AG04450 (cell line): Measurements from ENCODE around the gene NPFFR1. TPM values are rescaled to one million over a fixed set of nuclear protein-coding genes. Genes with fewer than 3 reads are reported as not detected.

ENCODE experiments used
- CTCF ChIA-PET: fragments of 300-600, 350-600 bp; formaldehyde crosslinking; extraction: SDS; loops from one replicate; lab custom pipeline; 2022; ENCODE audit warnings: antibody characterized with exemption, inconsistent platforms; lab: Charles Lee
- POLR2A ChIA-PET: fragments of 350-600 bp; formaldehyde crosslinking; extraction: SDS; loops from one replicate; lab custom pipeline; 2021; ENCODE audit warnings: antibody characterized with exemption, inconsistent platforms; lab: Yijun Ruan, JAX
- DNase-seq: peaks from one replicate; pipeline ENCODE4 v3.0.0-alpha.2; 2011; ENCODE audit warnings: low read depth, low spot score
- H3K27ac ChIP-seq: one replicate; pipeline ENCODE4 v1.5.1; 2012; ENCODE audit warnings: low read depth, low read length, control low read depth
- H3K27me3 ChIP-seq: one replicate; pipeline ENCODE4 v1.6.0; 2012; ENCODE audit warnings: low read length; ENCODE audit not compliant: control insufficient read depth, insufficient read depth
- H3K4me3 ChIP-seq: 2 replicates; pipeline ENCODE4 v1.5.1; 2011; ENCODE audit warnings: mild to moderate bottlenecking, low read depth, low read length, control low read depth
- H3K9me3 ChIP-seq: 2 replicates; pipeline ENCODE4 v1.5.1; 2012; ENCODE audit warnings: low read length; ENCODE audit not compliant: control insufficient read depth, insufficient read depth
- polyA plus RNA-seq: library from polyadenylated mRNA; depleted of rRNA; stranded (reverse); fragments of >200 nt; gene quantifications from 2 replicates; pipeline ENCODE4 v1.2.3, GENCODE V29; 2011
- TF ChIP-seq, protein P1 (sequence below): IDR thresholded peaks from 2 replicates; pipeline ENCODE4 v1.5.1; 2011; ENCODE audit warnings: low read depth, low read length, control low read depth, inconsistent platforms

NPFFR1 gene
- polyA plus RNA-seq, 1 experiment, result 0.01 TPM

DNA sequence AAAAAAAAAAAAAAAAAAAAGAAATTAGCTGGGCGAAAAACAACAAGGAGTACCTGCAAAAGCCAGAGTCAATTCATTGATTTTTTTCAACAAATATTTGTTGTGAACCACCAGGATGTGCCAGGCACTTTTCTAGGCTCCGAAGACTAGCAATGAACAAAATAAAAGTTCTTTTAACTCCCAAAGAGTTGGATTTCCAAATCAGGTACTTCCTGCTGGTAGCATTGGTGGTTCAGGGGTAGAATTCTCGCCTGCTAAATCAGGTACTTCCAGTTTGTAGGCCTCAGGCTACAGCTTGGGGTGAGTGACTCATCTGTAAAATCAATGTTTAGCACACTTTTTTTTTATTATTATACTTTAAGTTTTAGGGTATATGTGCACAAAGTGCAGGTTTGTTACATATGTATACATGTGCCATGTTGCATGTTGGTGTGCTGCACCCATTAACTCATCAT, 61.4 kb downstream of the NPFFR1 start:
- no peaks in the 10 kb centered on the region for H3K9me3 ChIP-seq
- no peak overlapping the region for H3K27ac ChIP-seq
- H3K4me3 ChIP-seq, result no peak overlapping the region
- no peak for DNase-seq
- no peaks in the 10 kb centered on the region for H3K27me3 ChIP-seq
- TF ChIP-seq, protein P1, sequence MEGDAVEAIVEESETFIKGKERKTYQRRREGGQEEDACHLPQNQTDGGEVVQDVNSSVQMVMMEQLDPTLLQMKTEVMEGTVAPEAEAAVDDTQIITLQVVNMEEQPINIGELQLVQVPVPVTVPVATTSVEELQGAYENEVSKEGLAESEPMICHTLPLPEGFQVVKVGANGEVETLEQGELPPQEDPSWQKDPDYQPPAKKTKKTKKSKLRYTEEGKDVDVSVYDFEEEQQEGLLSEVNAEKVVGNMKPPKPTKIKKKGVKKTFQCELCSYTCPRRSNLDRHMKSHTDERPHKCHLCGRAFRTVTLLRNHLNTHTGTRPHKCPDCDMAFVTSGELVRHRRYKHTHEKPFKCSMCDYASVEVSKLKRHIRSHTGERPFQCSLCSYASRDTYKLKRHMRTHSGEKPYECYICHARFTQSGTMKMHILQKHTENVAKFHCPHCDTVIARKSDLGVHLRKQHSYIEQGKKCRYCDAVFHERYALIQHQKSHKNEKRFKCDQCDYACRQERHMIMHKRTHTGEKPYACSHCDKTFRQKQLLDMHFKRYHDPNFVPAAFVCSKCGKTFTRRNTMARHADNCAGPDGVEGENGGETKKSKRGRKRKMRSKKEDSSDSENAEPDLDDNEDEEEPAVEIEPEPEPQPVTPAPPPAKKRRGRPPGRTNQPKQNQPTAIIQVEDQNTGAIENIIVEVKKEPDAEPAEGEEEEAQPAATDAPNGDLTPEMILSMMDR, result no peak
- ChIA-PET POLR2A (interaction anchor here (1.2 to 1.5 kb wide), 2 partner anchors 52 to 142 kb away, joined by 3 to 10 read pairs; partner anchors contain the start of gene SAR1A), CTCF (interaction anchor here (0.7 to 5.8 kb wide), 27 partner anchors 10 to 255 kb away, joined by 3 to 300 read pairs (median 5); partner anchors contain the start of genes EIF4EBP2 and TYSND1)

DNA sequence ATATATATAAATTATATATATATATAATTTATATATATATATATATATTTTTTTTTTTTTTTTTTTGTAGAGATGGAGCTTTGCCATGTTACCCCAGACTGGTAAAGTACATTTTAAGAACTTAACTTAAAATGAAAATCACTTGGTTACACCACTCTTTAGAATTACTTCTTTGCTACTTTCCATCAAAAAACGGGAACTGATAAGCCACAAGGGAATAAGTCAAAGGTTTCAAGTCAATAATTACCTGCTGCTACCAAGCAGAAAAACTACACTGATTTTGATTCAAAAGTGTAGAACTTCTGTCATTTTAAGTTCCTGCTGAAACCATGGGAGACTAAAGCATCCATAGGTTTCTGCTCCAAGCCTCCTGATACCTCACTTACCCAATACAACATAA, 62.8 kb downstream of the NPFFR1 start:
- POLR2A ChIA-PET, result interaction anchor here (1.1 to 1.5 kb wide), 2 partner anchors 143 to 146 kb away, joined by 4 to 10 read pairs; no protein-coding TSS in a partner anchor
- CTCF ChIA-PET, result interaction anchor here (0.5 to 5.8 kb wide), 37 partner anchors 8 to 321 kb away, joined by 3 to 300 read pairs (median 6); partner anchors contain the start of genes EIF4EBP2, SAR1A and TYSND1
- Histone ChIP-seq H3K9me3 (no peaks in the 10 kb centered on the region), H3K4me3 (no peak overlapping the region), H3K27ac (no peak overlapping the region), H3K27me3 (no peaks in the 10 kb centered on the region)
- DNase-seq, result no peak
- TF ChIP-seq, protein P1, result no peak

DNA sequence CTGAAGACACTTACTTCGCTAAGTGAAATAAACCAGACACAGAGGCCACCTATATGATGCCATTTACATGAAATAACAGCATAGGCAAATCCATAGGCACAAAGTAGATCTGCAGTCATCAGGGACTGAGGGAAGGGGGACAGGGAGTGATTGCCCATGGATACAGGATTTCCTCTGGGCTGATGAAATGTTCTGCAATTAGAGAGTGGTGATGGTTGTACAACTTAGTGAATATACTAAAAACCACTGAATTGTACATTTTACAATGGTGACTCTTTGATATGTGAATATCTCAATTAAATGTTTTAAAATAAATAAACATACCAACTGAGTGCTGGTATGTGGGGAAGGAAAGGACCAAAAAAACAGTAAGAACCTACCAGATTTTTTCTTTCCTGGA, 70.9 kb downstream of the NPFFR1 start:
- TF ChIP-seq, protein P1, result no peak
- CTCF ChIA-PET, result interaction anchor here (1.0 kb wide), 1 partner anchor 9 kb away, joined by 5 read pairs; no protein-coding TSS in a partner anchor

DNA sequence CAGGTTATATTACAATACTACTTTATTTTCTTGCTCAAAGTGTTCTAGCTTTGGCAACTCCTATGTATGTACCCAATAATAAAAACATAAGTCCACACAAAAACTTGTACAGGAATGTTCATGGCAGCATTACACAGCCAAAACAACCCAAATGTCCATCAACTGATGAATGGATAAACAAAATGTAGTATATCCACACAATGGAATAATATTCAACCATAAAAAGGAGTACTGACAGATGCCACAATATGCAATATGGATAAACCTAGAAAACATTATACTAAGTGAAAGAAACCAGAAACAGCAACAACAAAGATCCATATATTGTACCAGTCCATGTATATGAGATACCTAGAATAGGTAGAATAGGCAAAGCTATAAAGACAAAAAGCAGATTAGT, 71.5 kb downstream of the NPFFR1 start:
- no peak overlapping the region for H3K4me3 ChIP-seq
- DNase-seq, result no peak
- H3K27me3 ChIP-seq, result no peaks in the 10 kb centered on the region
- TF ChIP-seq, protein P1, result no peak
- ChIA-PET CTCF (interaction anchor here (1.0 kb wide), 1 partner anchor 9 kb away, joined by 5 read pairs; no protein-coding TSS in a partner anchor), POLR2A (no interaction called here)
- H3K9me3 ChIP-seq, result no peaks in the 10 kb centered on the region
- H3K27ac ChIP-seq, result no peak overlapping the region

More for the DNA sequence above, 70.9 kb downstream of the NPFFR1 start:
- POLR2A ChIA-PET, result no interaction called here
- DNase-seq, result no peak
- Histone ChIP-seq H3K4me3 (no peak overlapping the region), H3K27me3 (no peaks in the 10 kb centered on the region), H3K9me3 (no peaks in the 10 kb centered on the region), H3K27ac (no peak overlapping the region)

DNA sequence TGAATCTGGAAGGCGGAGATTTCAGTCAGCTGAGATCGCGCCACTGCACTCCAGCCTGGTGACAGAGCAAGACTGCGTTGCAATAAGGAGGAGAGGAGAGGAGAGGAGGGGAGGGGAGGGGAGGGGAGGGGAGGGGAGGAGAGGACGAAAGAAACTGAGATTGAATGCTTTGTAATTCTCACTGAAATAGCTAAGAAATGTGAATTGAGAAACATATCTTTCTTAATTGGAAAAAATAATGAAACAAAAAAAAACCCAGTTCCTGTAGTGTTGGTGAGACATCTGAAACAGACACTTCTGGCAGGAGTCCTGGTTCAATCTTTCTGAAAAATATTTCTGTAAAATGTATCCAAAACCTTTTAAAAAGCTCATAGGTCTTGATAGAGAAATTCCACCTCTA, 77.0 kb downstream of the NPFFR1 start:
- H3K4me3 ChIP-seq, result no peak overlapping the region
- TF ChIP-seq, protein P1, result no peak
- no peak overlapping the region for H3K27ac ChIP-seq
- DNase-seq, result no peak
- POLR2A ChIA-PET, result interaction anchor here (0.6 kb wide), 1 partner anchor 42 kb away, joined by 6 read pairs; no protein-coding TSS in a partner anchor
- H3K9me3 ChIP-seq, result no peaks in the 10 kb centered on the region
- CTCF ChIA-PET, result interaction anchor here (0.8 kb wide), 1 partner anchor 157 kb away, joined by 4 read pairs; no protein-coding TSS in a partner anchor
- no peaks in the 10 kb centered on the region for H3K27me3 ChIP-seq
